GM12873 (cell line): ENCODE measurements around the gene NDUFAF7.

Experiments
- CTCF ChIP-seq: IDR thresholded peaks from 2 replicates; pipeline ENCODE4 v1.5.1; 2012; ENCODE audit warnings: low read depth, mild to moderate bottlenecking, moderate library complexity, low read length, control low read depth; ENCODE audit not compliant: insufficient read depth; ENCODE audit errors: missing control alignments

NDUFAF7 gene

DNA sequence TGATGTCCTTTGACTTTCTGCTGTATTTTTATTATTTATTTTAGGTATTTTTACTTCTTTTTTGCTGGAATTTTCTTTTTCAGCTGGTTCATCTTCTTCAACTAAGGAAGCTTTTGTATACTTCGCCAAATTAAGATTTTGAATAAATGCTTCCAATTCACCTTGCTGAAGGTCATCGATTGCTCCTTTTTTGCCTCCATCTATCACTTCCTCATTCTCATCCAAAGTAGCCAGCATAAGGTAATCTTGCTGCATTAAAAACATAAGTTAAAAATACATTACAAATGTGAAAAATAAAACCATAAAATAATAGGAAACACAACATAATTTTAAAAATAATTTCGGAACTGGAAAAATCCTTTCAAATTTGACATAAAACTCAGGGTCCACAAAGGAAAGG, 2.7 kb upstream of the NDUFAF7 start:
- TF ChIP-seq CTCF: no peak

DNA sequence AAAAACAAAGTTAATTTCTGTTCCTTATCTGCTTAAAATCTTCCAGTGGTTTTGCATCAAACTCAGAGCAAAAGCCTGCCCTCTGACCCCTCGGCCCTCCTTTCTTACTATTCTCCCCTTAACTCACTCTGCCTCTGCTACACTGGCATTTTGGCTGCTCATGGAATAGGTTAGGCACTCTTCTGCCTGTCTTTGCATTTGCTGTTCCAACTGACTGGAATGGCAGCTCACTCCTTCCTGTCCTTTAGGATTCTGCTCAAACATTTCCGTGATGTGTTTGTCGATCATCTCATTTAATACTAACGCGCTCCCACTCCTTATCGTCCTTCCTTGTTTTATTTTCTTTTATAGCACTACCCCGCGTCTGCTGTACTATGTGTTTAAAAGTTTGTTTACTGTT, 877 bp upstream of the NDUFAF7 start:
- no peak for TF ChIP-seq CTCF

- no peak for TF ChIP-seq CTCF
Observed at GRCh38 chr2:37232131-37232933, 874 bp downstream of the NDUFAF7 start.

DNA sequence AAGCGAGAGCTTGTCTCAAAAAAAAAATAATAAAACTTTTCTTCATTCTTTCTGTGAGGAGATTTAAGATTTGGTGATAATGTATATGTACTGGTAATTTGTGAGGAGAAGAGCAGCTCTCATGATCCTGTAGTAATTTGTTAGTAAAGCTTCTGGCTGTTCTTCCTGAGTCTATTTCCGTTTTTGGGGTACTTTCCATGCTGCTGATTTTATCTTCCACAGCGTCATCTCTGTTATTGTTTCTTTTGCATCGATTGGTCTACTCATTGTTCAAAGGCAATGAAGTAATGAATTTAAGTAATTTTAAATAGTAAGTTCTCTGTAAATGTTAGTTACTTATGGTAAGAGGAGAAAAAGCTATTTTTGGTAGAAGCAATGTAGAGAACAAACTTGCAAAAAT, 12.0 kb downstream of the NDUFAF7 start:
- TF ChIP-seq CTCF: no peak

- TF ChIP-seq CTCF: no peak
Observed at GRCh38 chr2:37244017-37244416, 12.6 kb downstream of the NDUFAF7 start.

DNA sequence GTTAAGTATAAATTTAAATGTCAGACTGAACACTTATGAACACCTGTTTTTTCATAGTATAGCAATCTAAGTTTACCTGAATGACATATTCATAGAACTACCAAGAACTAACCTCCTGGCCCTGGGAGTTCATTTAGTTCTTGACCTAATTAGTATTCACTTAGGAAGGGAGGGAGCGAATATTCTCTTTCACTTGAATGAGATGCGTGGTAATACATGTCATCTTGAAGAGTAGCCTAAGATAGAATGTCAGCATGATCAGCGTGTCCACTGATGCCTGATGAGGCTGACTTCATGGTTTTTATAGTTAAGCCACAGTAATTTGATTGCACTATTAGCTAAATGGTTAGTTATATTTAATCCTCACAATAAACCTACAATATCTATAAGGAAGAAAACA, 13.3 kb downstream of the NDUFAF7 start:
- no peak for TF ChIP-seq CTCF

- TF ChIP-seq CTCF: no peak
Observed at GRCh38 chr2:37246205-37246604, 14.7 kb downstream of the NDUFAF7 start.
